Activated naive CD8-positive, alpha-beta T cell treated with anti-CD3 and anti-CD28 coated beads, Interleukin-2, amount 50 U/mL, for 24 hours (primary cell): ENCODE measurements around the gene RSPO4.

ENCODE experiments used
- ATAC-seq: fragments of 150-1000 bp; cut with Tn5 transposase; one replicate; pipeline ENCODE4 v1.10.0; 2021
- DNase-seq: peaks from one replicate; pipeline ENCODE4 v3.0.0; 2021
- H3K27ac Mint-ChIP-seq: one replicate; pipeline ENCODE4 v1.8.0; 2021; ENCODE audit warnings: mild to moderate bottlenecking, mixed read lengths
- H3K27me3 Mint-ChIP-seq: one replicate; pipeline ENCODE4 v1.8.0; 2021; ENCODE audit warnings: mixed read lengths
- H3K36me3 Mint-ChIP-seq: one replicate; pipeline ENCODE4 v1.8.0; 2021; ENCODE audit warnings: low read depth, mixed read lengths
- H3K4me1 Mint-ChIP-seq: one replicate; pipeline ENCODE4 v1.8.0; 2021; ENCODE audit warnings: mixed read lengths
- H3K4me3 Mint-ChIP-seq: one replicate; pipeline ENCODE4 v1.8.0; 2021; ENCODE audit warnings: mild to moderate bottlenecking, moderate library complexity, mixed read lengths
- H3K9me3 Mint-ChIP-seq: one replicate; pipeline ENCODE4 v1.8.0; 2021; ENCODE audit warnings: mixed read lengths

RSPO4 gene

DNA sequence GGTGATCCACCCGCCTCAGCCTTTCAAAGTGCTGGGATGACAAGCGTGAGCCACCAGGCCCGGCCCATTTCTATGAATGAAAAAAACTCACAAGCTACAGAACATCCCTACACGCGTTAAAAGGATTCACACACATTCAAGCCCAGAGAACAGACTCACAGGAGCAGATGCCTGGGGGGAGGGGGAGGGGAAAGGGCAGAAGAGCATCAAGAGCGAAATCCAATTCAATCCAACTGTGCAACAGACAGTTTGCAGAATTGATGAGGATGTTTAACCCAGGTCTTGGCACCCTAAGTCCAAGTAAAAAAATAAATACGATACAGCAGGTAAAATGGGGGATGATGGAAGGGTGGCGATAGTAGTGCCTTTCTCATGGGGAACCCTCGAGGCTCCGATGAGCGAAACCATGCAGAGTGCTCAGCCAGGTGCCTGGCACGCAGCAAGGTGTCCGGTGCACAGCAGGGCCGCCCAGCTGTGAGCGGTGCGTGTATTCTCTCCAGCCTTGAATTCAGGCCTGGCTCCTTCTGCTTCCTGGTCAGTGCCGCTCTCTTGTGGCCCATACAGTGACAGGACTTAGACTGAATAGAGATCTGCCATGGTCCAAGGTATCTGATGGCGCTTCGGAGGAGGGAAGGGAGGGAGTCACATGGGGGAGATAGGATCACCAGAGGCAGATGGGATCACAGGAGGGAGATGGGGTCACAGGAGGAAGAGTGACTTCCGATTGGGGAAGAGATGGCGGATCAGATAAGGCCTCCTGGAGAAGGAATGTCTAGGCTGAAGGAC lies 50.5 kb downstream of the RSPO4 start:
- DNase-seq (no peak), ATAC-seq (no peak)
- Mint-ChIP-seq H3K27ac (no peak overlapping the region), H3K4me3 (no peak overlapping the region), H3K36me3 (no peaks in the 10 kb centered on the region), H3K27me3 (peaks cover 36% of the 10 kb centered on the region), H3K4me1 (no peaks in the 10 kb centered on the region), H3K9me3 (no peaks in the 10 kb centered on the region)

DNA sequence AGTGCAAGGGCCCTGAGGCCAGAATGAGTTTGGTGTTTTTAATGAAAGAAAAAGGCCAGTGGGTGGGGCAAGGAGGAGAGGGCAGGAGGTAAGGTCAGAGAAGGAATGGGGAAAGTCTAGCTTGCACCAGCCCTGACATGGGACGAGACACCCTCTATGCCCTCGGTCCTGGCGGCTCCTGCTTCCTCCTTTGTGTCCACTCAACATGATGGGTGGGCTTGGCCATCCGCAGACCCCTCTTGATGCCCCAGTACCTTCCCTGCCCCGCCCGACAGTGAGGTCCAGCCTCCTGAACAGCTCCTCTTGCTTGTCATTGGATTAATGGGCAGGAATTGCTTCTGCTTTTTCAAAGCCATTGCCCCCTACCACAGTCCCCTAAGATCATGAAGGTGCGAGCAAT lies 52.4 kb downstream of the RSPO4 start:
- no peaks in the 10 kb centered on the region for H3K4me1 Mint-ChIP-seq
- no peak overlapping the region for H3K27ac Mint-ChIP-seq
- H3K9me3 Mint-ChIP-seq, result no peaks in the 10 kb centered on the region
- no peak for DNase-seq
- no peak for ATAC-seq
- H3K27me3 Mint-ChIP-seq, result peaks cover 27% of the 10 kb centered on the region
- no peak overlapping the region for H3K4me3 Mint-ChIP-seq
- no peaks in the 10 kb centered on the region for H3K36me3 Mint-ChIP-seq

DNA sequence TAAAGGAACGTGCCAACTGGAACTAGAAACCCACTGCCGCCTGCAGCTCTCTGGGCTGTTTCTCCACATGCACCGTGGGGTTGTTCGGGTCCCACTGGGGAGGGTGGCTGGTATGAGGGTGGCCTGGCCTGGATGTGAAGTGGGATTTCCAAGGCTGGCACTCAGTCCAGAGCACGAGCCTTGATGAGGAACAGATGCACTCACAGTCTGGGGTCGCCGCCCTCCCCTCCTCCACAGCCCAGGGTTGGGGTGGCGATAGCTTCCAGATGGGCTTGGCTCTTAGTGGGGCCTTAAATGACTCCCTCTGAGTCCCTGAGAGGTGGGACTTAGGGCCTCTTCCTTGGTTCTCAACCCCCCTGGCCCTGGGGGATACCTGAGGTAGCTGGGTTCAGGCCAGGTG lies 55.3 kb downstream of the RSPO4 start:
- no peak for ATAC-seq
- H3K27ac Mint-ChIP-seq, result no peak overlapping the region
- no peak overlapping the region for H3K4me3 Mint-ChIP-seq
- H3K4me1 Mint-ChIP-seq, result no peaks in the 10 kb centered on the region
- H3K27me3 Mint-ChIP-seq, result peaks cover 16% of the 10 kb centered on the region
- no peaks in the 10 kb centered on the region for H3K36me3 Mint-ChIP-seq
- no peaks in the 10 kb centered on the region for H3K9me3 Mint-ChIP-seq
- no peak for DNase-seq

DNA sequence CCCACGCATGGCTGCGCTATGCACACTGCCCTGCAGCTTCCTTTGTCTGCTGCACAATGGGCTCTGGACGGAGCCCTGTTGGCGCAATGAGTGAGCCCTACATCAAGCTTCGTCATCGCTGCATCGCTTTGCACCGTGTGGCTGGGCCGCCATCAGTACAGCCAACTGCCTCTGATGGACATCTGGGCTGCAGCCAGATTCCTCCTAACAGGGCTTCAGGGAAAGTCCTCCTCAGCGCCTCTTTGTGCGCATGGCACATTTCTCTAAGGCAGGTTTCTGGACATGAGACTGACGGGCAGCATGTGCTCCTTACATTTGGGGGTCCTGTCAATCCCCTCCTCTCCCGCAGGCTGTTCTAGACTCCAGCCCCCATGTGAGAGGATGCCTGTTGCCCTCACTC lies 56.3 kb downstream of the RSPO4 start:
- Mint-ChIP-seq H3K4me3 (no peak overlapping the region), H3K27me3 (peaks cover 17% of the 10 kb centered on the region), H3K36me3 (no peaks in the 10 kb centered on the region), H3K9me3 (no peaks in the 10 kb centered on the region), H3K27ac (no peak overlapping the region), H3K4me1 (no peaks in the 10 kb centered on the region)
- DNase-seq, result no peak
- no peak for ATAC-seq

DNA sequence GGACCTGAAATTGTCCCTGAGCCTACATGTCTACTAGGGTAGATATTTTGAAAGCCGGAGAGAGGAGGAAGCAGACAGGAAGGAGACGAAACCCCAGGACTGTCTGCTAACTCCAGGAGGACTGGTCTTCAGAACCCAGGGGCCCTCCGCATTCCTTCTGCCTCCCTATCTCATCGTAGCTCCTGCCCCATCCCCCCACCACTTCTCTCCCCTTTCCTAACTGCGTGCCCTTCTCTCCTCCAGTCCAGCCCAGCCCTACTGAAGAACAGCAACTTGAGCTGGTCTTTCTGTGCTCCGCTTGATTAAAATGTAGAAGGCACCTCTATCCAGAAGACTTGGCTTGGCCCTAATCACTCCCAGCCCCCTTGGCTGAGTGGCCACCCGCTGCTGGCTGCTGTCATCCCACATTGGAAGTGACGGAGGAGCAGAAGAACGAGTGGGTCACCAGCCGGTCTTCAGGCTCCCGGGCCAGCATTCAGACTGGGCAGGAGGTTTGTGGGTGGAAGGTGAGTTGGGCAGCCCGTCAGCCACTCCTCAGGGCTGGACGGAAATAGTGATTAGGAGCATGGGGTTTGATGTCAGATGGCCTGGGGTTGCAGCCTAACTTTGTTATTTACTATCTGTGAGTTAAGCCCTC lies 57.2 kb downstream of the RSPO4 start:
- H3K9me3 Mint-ChIP-seq, result no peaks in the 10 kb centered on the region
- no peak overlapping the region for H3K4me3 Mint-ChIP-seq
- no peak for DNase-seq
- H3K27me3 Mint-ChIP-seq, result peaks cover 18% of the 10 kb centered on the region
- H3K27ac Mint-ChIP-seq, result no peak overlapping the region
- no peaks in the 10 kb centered on the region for H3K36me3 Mint-ChIP-seq
- ATAC-seq, result no peak
- H3K4me1 Mint-ChIP-seq, result no peaks in the 10 kb centered on the region

DNA sequence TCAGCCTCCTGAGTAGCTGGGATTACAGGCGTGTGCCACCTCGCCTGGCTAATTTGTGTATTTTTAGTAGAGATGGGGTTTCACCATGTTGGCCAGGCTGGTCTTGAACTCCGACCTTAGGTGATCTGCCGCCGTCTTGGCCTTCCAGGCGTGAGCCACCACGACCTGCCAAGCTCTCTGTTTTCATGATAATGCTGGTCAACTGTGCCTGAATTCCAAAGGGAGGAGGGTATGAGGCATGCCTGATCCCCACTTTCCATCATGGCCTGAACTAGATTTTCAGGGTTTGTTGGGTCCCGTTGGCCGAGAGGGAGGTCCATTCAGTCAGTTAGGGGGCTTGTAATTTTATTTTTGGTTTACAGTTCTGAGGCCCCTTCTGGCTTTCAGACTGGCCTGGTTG lies 58.0 kb downstream of the RSPO4 start:
- Mint-ChIP-seq H3K9me3 (no peaks in the 10 kb centered on the region), H3K4me1 (no peaks in the 10 kb centered on the region), H3K36me3 (no peaks in the 10 kb centered on the region), H3K27ac (no peak overlapping the region), H3K4me3 (no peak overlapping the region), H3K27me3 (peaks cover 15% of the 10 kb centered on the region)
- no peak for DNase-seq
- ATAC-seq, result no peak

DNA sequence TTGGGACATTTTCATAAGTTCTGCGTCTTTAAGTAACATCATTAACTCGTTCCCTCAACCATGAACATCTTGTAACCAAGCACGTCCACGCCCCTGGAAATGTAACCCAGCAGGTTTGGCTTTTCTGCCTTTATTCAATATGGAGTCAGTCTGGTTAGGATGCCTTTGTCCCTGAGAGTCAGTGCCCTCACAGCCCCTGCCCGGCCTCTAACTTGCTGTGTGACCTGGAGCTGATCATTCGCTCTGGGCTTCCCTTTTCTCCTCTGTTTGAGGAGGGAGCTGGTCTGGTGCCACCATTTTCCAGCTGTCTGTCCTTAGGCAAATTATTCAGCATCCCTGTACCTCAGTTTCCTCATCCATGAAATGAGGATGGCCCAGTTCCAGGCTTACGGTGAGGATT lies 59.5 kb downstream of the RSPO4 start:
- ATAC-seq (no peak), DNase-seq (no peak)
- no peaks in the 10 kb centered on the region for H3K36me3 Mint-ChIP-seq
- no peak overlapping the region for H3K4me3 Mint-ChIP-seq
- H3K27me3 Mint-ChIP-seq, result peaks cover 9% of the 10 kb centered on the region
- H3K9me3 Mint-ChIP-seq, result no peaks in the 10 kb centered on the region
- H3K4me1 Mint-ChIP-seq, result no peaks in the 10 kb centered on the region
- H3K27ac Mint-ChIP-seq, result no peak overlapping the region

DNA sequence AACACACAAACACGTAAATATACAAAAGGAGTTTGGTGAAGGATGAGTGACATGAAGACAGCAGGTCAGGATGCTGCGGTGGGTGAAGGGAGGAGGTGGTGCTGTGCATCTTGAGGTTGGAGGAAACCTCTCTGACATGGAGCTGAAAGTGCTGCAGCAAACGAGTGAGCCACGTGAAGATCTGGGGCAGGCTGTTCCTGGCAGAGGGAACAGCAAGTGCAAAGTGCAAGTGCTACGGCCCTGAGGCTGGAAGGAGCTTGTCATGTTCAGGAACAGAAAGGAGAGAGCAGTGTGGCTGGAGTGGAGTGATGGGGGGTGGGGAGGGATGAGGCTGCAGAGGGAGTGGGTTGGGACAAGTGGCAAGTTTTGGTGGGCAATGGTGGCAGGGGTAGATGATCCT lies 61.2 kb downstream of the RSPO4 start:
- Mint-ChIP-seq H3K27me3 (peaks cover 7% of the 10 kb centered on the region), H3K36me3 (no peaks in the 10 kb centered on the region), H3K4me1 (no peaks in the 10 kb centered on the region), H3K27ac (no peak overlapping the region), H3K4me3 (no peak overlapping the region), H3K9me3 (no peaks in the 10 kb centered on the region)
- DNase-seq (no peak), ATAC-seq (no peak)

DNA sequence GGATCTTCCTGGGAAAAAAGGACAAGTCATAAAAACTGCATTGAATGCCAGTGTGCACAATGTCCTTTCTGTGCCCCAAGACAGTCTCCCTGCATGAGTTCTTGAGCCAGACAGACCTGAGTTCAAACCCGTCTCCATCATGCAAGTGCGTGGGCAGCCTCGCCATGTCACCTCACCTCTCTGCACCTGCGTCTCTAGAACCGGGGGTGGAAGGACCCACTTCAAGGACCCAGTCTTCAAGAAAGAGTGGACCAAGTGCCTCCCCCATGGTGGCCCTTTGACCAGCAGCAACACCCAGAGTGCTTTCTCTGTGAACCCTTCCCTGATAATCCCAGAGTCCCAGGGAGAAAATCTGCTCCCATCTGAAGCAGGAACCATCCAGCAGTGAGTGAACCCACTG lies 62.5 kb downstream of the RSPO4 start:
- Mint-ChIP-seq H3K4me3 (no peak overlapping the region), H3K36me3 (no peaks in the 10 kb centered on the region), H3K9me3 (no peaks in the 10 kb centered on the region), H3K27me3 (peaks cover 2% of the 10 kb centered on the region), H3K27ac (no peak overlapping the region), H3K4me1 (no peaks in the 10 kb centered on the region)
- ATAC-seq (no peak), DNase-seq (no peak)

DNA sequence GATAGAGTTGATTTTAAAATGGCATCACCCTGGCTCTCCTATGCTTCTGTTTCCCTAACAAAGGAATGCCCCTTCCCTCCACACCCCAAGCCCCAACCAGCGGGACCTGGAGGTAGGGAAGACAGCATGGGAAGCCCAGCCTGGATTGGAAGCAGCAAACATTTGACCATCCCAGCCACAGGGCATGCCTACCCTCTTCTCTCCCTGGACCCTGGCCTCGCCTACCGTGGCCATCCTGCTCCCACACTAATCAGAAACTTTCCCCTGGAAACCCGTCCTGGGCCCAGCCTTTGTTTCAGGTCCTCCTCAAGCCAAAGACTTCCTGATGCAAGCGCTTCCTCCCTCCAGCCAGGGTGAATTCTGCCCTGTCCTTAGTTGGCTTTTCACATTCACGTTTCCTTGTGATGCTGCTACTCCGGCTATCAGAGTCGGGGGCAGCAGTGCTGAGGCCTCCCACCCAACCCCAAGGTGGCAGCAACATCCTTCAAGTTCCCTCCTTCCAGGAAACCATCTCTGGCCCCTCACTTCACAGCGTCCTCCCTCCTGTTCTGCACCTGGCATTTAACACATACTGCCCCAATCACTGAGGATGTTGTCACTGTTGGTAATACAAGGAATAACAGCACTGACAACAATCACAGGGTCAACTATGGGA lies 67.8 kb downstream of the RSPO4 start:
- Mint-ChIP-seq H3K4me3 (no peak overlapping the region), H3K9me3 (peaks cover 16% of the 10 kb centered on the region), H3K27me3 (no peaks in the 10 kb centered on the region), H3K4me1 (no peaks in the 10 kb centered on the region), H3K36me3 (peaks cover 5% of the 10 kb centered on the region), H3K27ac (no peak overlapping the region)
- ATAC-seq (no peak), DNase-seq (no peak)

DNA sequence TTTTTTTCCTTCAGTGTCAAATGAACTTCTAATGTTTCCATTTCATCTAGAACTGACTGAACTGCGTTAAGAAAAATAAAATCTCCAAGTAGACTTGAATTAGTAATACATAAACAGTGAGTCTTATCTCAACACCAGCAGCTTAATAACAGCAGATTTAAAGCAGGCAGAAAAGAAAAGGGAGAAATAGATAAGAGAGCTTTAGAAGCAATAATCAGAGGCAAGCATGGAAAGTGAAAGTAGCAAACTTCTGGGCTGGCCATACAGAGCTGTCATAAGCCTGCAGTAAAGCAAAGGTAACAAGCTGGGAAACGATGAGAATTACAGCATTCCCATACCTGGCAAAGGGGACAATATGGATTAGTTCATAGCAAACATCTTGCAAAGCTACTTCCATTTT lies 69.1 kb downstream of the RSPO4 start:
- Mint-ChIP-seq H3K27ac (no peak overlapping the region), H3K36me3 (peaks cover 5% of the 10 kb centered on the region), H3K9me3 (peaks cover 16% of the 10 kb centered on the region)

DNA sequence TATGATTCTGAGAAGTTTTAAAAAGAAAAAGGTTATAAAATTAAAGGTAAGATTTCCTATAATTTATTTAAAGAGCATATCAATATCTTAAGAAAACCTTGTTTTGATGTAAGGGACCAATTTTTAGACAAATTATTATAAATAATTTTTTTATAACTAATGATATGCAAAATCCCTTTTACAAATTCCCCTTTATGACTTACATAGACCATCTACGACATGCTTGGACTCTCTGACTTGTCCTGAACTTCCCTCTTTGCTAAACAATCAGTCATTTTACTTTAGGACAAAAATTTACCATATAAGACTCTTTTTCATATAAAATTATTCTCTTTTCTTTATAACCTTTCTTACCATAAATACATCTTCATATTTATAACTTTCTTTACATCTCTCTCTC lies 70.7 kb downstream of the RSPO4 start:
- Mint-ChIP-seq H3K27ac (no peak overlapping the region), H3K9me3 (peaks cover 16% of the 10 kb centered on the region), H3K4me3 (no peak overlapping the region), H3K27me3 (no peaks in the 10 kb centered on the region), H3K36me3 (peaks cover 5% of the 10 kb centered on the region), H3K4me1 (no peaks in the 10 kb centered on the region)
- DNase-seq (no peak), ATAC-seq (no peak)

More for the DNA sequence above, 69.1 kb downstream of the RSPO4 start:
- Mint-ChIP-seq H3K4me1 (no peaks in the 10 kb centered on the region), H3K27me3 (no peaks in the 10 kb centered on the region), H3K4me3 (no peak overlapping the region)
- no peak for ATAC-seq
- no peak for DNase-seq

DNA sequence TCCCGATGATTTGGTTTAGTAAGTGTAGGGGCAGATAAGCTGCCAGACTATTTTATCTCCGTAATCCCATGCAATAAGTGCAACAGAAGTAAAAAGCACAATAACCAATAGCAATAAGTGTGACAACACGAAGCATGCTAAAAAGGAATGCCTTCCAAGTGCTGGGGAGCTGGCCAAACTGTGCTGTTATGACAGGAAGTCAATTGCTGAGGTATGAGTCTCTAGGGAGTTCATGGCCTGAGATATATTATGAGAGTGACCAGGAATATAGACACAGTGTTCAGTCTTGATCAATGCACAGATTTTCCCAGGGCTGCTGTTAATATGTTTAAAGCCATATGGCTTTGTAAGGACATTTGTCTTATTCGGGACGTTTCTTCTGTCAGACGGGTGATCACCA lies 75.4 kb downstream of the RSPO4 start:
- H3K4me1 Mint-ChIP-seq, result no peaks in the 10 kb centered on the region
- DNase-seq (no peak), ATAC-seq (no peak)
- no peak overlapping the region for H3K4me3 Mint-ChIP-seq
- no peaks in the 10 kb centered on the region for H3K27me3 Mint-ChIP-seq
- H3K36me3 Mint-ChIP-seq, result no peaks in the 10 kb centered on the region
- no peak overlapping the region for H3K27ac Mint-ChIP-seq
- H3K9me3 Mint-ChIP-seq, result peaks cover 9% of the 10 kb centered on the region

DNA sequence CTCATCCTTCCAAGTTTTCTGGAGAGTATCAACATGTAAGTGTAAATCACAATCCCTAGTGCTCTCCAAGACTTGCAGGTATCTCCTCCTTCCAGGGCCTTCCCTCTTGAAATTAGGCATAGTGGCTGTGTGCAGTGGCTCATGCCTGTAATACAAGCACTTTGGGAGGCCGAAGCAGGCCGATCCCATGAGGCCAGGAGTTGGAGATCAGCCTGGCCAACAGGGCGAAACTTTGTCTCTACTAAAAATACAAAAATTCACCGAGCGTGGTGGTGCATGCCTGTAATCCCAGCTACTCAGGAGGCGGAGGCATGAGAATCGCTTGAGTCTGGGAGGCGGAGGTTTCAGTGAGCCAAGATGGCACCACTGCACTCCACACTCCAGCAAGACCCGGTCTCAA lies 76.6 kb downstream of the RSPO4 start:
- Mint-ChIP-seq H3K4me3 (no peak overlapping the region), H3K27ac (no peak overlapping the region), H3K4me1 (no peaks in the 10 kb centered on the region), H3K36me3 (no peaks in the 10 kb centered on the region), H3K9me3 (no peaks in the 10 kb centered on the region), H3K27me3 (no peaks in the 10 kb centered on the region)
- ATAC-seq (no peak), DNase-seq (no peak)

DNA sequence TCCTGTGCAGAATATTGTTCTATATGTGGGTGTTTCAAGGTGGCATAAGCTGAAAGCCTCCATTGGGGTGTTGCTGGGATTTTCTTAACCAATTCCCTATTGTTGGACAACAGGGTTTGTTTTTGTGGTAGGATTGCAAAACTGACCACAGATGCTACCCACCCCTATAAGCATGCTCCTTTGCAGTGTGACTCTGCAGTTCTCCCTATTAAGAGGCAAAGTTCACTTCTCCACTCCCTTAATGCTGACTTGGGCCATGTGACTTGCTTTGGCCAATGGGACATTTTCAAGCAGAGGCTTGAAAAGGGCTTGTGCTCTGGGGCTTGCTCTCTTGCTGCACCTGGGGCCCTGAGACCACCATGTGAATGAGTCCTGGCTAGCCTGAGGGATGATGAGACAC lies 77.5 kb downstream of the RSPO4 start:
- H3K27ac Mint-ChIP-seq, result no peak overlapping the region
- ATAC-seq (no peak), DNase-seq (no peak)
- no peaks in the 10 kb centered on the region for H3K4me1 Mint-ChIP-seq
- H3K4me3 Mint-ChIP-seq, result no peak overlapping the region
- H3K36me3 Mint-ChIP-seq, result no peaks in the 10 kb centered on the region
- H3K27me3 Mint-ChIP-seq, result no peaks in the 10 kb centered on the region
- no peaks in the 10 kb centered on the region for H3K9me3 Mint-ChIP-seq
